H1 (cell line): ENCODE results near the gene CCDC82.

Experiments used
- EZH2 ChIP-seq: fragments of 200-600 bp; sonication (generic); IDR thresholded peaks from 2 replicates; pipeline ENCODE4 v1.7.1; 2012; ENCODE audit warnings: low read depth, mild to moderate bottlenecking, moderate library complexity, low read length, inconsistent platforms; ENCODE audit not compliant: severe bottlenecking
- POLR2AphosphoS5 ChIP-seq: IDR thresholded peaks from 2 replicates; pipeline ENCODE4 v1.6.1; 2011; ENCODE audit warnings: low read depth, low read length
- RBBP5 ChIP-seq: IDR thresholded peaks from 2 replicates; pipeline ENCODE4 v1.7.1; 2012; ENCODE audit warnings: low read depth, mild to moderate bottlenecking, inconsistent platforms, low read length, moderate library complexity, borderline replicate concordance
- RFX5 ChIP-seq: IDR thresholded peaks from 2 replicates; pipeline ENCODE4 v1.6.1; 2011; ENCODE audit warnings: low read depth, low read length, improper control_type of control experiment, borderline replicate concordance
- TCF12 ChIP-seq: IDR thresholded peaks from 2 replicates; pipeline ENCODE4 v1.6.1; 2011; ENCODE audit warnings: low read depth, mild to moderate bottlenecking, low read length
- YY1 ChIP-seq: IDR thresholded peaks from 2 replicates; pipeline ENCODE4 v1.6.1; 2011; ENCODE audit warnings: low read depth, mild to moderate bottlenecking, low read length
- TF ChIP-seq, protein P1 (sequence below), 3 experiments: IDR thresholded peaks; 1 replicate in 2 of 3; 2 replicates in 1 of 3; pipeline versions ENCODE4 v1.5.1 to v1.6.1; 2011; ENCODE audit warnings: low read length in 3 of 3, mild to moderate bottlenecking in 3 of 3, inconsistent platforms in 2 of 3, low read depth in 1 of 3, moderate library complexity in 1 of 3; ENCODE audit not compliant: insufficient read depth in 1 of 3; ENCODE audit errors: control extremely low read depth in 1 of 3

DNA sequence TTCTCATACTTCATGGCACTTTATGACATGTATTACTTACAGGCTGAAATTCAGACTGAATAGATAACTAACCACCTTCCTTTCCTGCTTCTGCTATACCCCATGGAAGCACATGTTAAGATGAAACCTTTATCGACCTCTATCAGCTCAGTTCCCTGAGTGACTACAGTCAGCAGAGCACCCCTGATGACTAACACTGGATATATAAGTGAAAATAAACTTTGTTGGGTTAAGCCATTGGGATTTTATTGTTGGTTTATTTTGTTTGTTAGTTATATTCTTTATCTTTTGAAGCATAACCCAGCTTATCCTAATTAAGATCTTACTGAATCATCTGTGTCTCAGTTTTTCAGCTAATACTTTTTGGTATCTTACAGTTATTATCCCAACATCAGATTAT lies 23.7 kb downstream of the CCDC82 start:
- TF ChIP-seq, protein P1, sequence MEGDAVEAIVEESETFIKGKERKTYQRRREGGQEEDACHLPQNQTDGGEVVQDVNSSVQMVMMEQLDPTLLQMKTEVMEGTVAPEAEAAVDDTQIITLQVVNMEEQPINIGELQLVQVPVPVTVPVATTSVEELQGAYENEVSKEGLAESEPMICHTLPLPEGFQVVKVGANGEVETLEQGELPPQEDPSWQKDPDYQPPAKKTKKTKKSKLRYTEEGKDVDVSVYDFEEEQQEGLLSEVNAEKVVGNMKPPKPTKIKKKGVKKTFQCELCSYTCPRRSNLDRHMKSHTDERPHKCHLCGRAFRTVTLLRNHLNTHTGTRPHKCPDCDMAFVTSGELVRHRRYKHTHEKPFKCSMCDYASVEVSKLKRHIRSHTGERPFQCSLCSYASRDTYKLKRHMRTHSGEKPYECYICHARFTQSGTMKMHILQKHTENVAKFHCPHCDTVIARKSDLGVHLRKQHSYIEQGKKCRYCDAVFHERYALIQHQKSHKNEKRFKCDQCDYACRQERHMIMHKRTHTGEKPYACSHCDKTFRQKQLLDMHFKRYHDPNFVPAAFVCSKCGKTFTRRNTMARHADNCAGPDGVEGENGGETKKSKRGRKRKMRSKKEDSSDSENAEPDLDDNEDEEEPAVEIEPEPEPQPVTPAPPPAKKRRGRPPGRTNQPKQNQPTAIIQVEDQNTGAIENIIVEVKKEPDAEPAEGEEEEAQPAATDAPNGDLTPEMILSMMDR (IDR thresholded peaks at IDR 0.05; ENCODE audit: control extremely low read depth in 1 of 3, insufficient read depth in 1 of 3, low read depth in 1 of 3, low read length in 3 of 3), result no peak
- no peak for TF ChIP-seq RFX5
- TF ChIP-seq RBBP5, result no peak
- no peak for TF ChIP-seq TCF12
- TF ChIP-seq POLR2AphosphoS5, result no peak
- TF ChIP-seq EZH2, result no peak
- TF ChIP-seq YY1, result no peak
